ENCODE measurements around the gene ATP6V0A1.
A peak's percentile ranks its signal among the peaks of the same experiment; 100 is the strongest.

The ATP6V0A1 gene

DNA sequence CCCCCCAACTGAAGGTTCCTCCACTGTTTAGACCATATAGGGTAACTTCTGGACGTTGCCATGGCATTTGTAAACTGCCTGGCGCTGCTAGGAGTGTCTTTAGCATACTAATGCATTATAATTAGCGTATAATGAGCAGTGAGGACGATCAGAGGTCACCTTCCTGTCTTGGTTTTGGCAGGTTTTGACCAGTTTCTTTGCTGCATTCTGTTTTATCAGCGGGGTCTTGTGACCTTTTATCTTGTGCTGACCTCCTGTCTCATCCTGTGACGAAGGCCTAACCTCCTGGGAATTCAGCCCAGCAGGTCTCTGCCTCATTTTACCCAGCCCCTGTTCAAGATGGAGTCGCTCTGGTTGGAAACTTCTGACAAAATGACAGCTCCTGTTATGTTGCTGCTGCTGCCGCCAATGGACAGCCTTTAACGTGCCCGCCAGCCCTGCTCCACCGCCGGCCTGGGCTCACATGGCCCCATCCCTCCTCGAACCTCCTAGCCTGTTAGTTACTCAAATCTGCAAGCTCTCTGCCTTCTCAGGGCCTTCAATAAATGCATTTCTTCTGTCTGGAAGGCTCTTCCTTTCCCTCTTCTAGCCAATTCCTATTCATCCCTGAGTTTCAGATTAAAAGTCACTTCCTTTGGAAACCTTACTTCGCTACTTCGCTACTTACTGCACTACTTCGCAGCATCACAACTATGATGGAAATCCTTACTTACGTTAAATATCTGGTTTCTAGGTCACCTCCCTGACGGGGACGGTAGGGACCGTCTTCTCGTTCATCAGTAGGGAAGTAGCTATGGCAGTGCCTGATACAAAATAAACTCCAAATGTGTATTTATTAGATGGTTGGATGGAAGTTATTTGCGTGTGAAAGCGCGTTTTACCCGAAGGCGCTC, 76.7 kb downstream of the ATP6V0A1 start:
- CTCF ChIA-PET: interaction anchor here (0.6 to 1.3 kb wide), 4 partner anchors 9 to 112 kb away, joined by 3 read pairs; no protein-coding TSS in a partner anchor
- no peak for TF ChIP-seq CTCF (conservative IDR thresholded peaks at IDR 0.05; ENCODE audit: low read depth)
- H3K27ac ChIP-seq: peak overlapping the region; percentile 91
- no peak for DNase-seq (ENCODE audit: low spot score)
- POLR2A ChIA-PET (ENCODE audit: low non-redundant PET): no interaction called here

GRCh38 chr17:42536048-42536371, 77.3 kb downstream of the ATP6V0A1 start, which contains the start of gene NAGLU:
Gene NAGLU, plus strand, starts transcription at chr17:42536241. Its CDS starts 32 bp downstream, at chr17:42536273.
- H3K27ac ChIP-seq: peak within 1 kb of the TSS; percentile 91
- POLR2A ChIA-PET (ENCODE audit: low non-redundant PET): interaction anchor here (0.6 kb wide), 2 partner anchors 426 to 1906 kb away, joined by 6 to 7 read pairs; no protein-coding TSS in a partner anchor
- CTCF ChIA-PET: interaction anchor here (0.6 to 1.3 kb wide), 5 partner anchors 9 to 113 kb away, joined by 3 to 4 read pairs (median 3); partner anchors contain the start of gene HSD17B1
- no peak for TF ChIP-seq CTCF (conservative IDR thresholded peaks at IDR 0.05; ENCODE audit: low read depth)
- DNase-seq (ENCODE audit: low spot score): peak; percentile 96

DNA sequence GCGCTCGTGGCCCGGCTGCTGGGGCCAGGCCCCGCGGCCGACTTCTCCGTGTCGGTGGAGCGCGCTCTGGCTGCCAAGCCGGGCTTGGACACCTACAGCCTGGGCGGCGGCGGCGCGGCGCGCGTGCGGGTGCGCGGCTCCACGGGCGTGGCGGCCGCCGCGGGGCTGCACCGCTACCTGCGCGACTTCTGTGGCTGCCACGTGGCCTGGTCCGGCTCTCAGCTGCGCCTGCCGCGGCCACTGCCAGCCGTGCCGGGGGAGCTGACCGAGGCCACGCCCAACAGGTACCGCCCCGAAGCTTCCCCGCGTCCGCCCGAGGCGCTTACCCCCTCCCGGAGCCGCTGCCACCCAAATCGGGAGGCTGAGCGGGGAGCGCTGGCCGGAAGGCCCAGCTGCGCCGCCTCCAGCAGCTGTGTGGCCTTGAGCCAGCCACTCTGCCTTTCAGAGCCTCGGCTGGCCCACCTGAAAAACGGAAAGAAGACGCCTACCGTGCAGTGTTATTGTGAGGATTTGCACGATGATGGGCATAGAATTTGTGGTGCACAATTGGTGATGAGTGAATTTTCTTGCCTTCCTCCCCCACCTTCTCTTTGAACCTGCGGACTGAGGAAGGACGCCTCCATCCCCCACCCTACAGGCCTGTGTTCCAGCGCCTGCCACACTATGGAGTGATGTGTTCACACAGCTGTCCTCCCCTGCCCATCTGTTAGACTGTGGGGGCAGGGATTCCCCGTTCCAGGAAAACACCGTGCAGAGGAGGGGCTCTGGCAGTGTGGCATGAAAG, 77.9 kb downstream of the ATP6V0A1 start:
- peak; percentile 85 for DNase-seq (ENCODE audit: low spot score)
- ChIA-PET CTCF (interaction anchor here (0.6 to 1.3 kb wide), 4 partner anchors 10 to 113 kb away, joined by 3 to 4 read pairs (median 3); partner anchors contain the start of gene HSD17B1), POLR2A (ENCODE audit: low non-redundant PET) (interaction anchor here (0.6 to 1.0 kb wide), 4 partner anchors 12 to 1906 kb away, joined by 3 to 7 read pairs (median 5); no protein-coding TSS in a partner anchor)
- H3K27ac ChIP-seq: peak overlapping the region; percentile 91
- no peak for TF ChIP-seq CTCF (conservative IDR thresholded peaks at IDR 0.05; ENCODE audit: low read depth)

DNA sequence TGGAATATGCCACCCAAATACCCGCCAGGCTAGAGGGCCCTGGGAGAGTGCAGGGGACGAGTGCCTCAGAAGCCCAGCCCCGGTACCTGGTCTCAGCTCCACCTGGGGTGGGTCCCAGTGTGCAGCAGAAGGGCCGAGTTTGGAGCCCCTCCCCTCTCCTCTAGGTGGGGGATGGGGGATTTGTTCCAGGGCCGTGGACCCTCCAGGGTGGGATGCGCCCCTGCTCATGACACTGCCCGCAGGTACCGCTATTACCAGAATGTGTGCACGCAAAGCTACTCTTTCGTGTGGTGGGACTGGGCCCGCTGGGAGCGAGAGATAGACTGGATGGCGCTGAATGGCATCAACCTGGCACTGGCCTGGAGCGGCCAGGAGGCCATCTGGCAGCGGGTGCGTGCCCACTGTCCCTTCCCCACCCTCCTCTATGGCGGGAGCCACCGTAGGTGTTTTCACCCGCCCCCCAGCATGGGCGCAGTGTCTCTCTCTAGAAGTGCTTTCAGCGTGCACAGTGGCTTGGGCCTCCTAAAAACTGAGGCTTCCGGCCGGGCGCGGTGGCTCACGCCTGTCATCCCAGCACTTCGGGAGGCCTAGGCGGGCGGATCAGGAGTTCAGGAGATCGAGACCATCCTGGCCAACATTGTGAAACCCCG, 78.6 kb downstream of the ATP6V0A1 start:
- ChIA-PET CTCF (no interaction called here), POLR2A (ENCODE audit: low non-redundant PET) (interaction anchor here (0.6 to 1.0 kb wide), 5 partner anchors 12 to 360 kb away, joined by 3 to 9 read pairs (median 4); no protein-coding TSS in a partner anchor)
- peak overlapping the region; percentile 91 for H3K27ac ChIP-seq
- no peak for DNase-seq (ENCODE audit: low spot score)
- TF ChIP-seq CTCF (conservative IDR thresholded peaks at IDR 0.05; ENCODE audit: low read depth): no peak

DNA sequence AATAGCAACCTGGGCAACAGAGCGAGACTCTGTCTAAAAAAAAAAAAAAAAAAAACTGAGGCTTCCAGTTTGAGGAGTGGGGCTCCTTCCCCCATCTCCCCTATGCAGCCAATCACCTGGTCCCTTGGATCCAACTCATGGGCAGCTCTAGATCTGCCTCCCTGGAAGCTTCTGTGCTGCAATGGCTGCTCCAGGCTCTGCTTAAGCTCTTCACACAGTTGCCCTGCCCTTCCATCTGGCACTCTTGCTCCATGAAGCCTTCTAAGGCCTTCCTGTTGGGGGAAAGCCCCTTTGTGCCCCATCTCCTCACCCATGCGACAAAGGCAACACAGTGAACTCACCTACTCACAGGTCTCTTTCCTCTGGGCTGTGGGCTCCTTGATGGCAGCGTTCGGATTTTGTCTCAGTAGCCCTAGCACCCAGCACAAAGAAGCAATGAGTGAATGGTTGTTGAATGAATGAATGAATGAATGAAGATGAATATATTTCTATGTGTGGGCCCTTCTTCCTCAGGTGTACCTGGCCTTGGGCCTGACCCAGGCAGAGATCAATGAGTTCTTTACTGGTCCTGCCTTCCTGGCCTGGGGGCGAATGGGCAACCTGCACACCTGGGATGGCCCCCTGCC, 79.3 kb downstream of the ATP6V0A1 start:
- no peak for DNase-seq (ENCODE audit: low spot score)
- H3K27ac ChIP-seq: peak overlapping the region; percentile 91
- TF ChIP-seq CTCF (conservative IDR thresholded peaks at IDR 0.05; ENCODE audit: low read depth): no peak
- POLR2A ChIA-PET (ENCODE audit: low non-redundant PET): interaction anchor here (0.6 to 0.7 kb wide), 4 partner anchors 16 to 359 kb away, joined by 3 to 10 read pairs (median 6); no protein-coding TSS in a partner anchor
- CTCF ChIA-PET: no interaction called here
